ENCODE measurements around the gene METRNL.

DNA sequence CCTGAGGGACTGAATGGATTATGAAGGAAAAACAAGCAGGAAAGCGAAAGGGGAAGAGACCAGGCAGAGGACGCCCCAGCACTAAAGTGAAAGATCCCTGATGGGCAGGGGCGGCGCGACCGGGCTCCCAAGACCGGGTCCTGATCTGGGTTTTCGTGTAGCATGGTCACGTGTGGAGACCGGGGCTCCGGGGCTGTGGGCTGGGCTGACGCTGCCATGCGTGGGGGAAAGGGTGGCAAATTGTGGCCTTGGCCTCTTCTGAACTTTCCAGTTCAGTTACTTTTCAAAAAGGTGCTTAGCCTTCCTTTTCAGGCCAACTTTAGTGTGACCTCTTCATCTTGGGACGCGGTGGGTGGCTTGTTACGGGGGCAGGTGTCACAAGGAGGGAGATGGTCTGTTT is 57.5 kb downstream of the METRNL start:
- TF ChIP-seq, protein P1, sequence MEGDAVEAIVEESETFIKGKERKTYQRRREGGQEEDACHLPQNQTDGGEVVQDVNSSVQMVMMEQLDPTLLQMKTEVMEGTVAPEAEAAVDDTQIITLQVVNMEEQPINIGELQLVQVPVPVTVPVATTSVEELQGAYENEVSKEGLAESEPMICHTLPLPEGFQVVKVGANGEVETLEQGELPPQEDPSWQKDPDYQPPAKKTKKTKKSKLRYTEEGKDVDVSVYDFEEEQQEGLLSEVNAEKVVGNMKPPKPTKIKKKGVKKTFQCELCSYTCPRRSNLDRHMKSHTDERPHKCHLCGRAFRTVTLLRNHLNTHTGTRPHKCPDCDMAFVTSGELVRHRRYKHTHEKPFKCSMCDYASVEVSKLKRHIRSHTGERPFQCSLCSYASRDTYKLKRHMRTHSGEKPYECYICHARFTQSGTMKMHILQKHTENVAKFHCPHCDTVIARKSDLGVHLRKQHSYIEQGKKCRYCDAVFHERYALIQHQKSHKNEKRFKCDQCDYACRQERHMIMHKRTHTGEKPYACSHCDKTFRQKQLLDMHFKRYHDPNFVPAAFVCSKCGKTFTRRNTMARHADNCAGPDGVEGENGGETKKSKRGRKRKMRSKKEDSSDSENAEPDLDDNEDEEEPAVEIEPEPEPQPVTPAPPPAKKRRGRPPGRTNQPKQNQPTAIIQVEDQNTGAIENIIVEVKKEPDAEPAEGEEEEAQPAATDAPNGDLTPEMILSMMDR (IDR thresholded peaks at IDR 0.05; ENCODE audit: insufficient read depth, low read length, poor library complexity, severe bottlenecking): no peak
- TF ChIP-seq EZH2phosphoT487 (conservative IDR thresholded peaks at IDR 0.05; ENCODE audit: low read length): no peak

All from SU-DHL-6 (cell line).